Endothelial cell of umbilical vein (primary cell): Measurements from ENCODE around the gene GP9. TPM values are rescaled to one million over a fixed set of nuclear protein-coding genes. Genes with fewer than 3 reads are reported as not detected.

Source experiments
- BruUV-seq: library from RNA; stranded (reverse); fragments of 400-500 nt; replicated peaks from 2 replicates; lab custom pipeline; 2021; lab: Mats Ljungman, UMichigan
- CTCF ChIA-PET: fragments of 300-600, 350-600 bp; sonication (Branson Sonifier 250); formaldehyde crosslinking; loops from one replicate; lab custom pipeline; 2021; ENCODE audit warnings: antibody characterized with exemption, inconsistent platforms; lab: Charles Lee
- POLR2A ChIA-PET: fragments of 300-600, 350-600 bp; sonication (Branson Sonifier 250); formaldehyde crosslinking; loops from one replicate; lab custom pipeline; 2021; ENCODE audit warnings: antibody characterized with exemption, inconsistent platforms; lab: Charles Lee
- DNase-seq: peaks from one replicate; pipeline ENCODE4 v3.0.0-alpha.2; 2011; ENCODE audit warnings: low read depth, low spot score
- FAIRE-seq: peaks from 2 replicates; lab custom pipeline; 2011; peaks lifted over from hg19 to GRCh38; lab: Jason Lieb, UNC
- H2AFZ ChIP-seq: 2 replicates; pipeline ENCODE4 v1.6.0; 2012; ENCODE audit warnings: low read depth, low read length, control low read depth, inconsistent platforms
- H3K27ac ChIP-seq: 2 replicates; pipeline ENCODE4 v1.5.1; 2011; ENCODE audit warnings: low read depth, mild to moderate bottlenecking, control low read depth, low read length, moderate library complexity; ENCODE audit not compliant: insufficient read depth
- H3K27me3 ChIP-seq, 2 experiments: 2 replicates each; pipeline versions ENCODE4 v1.6.0 to v1.6.1; 2011; ENCODE audit warnings: low read length in 2 of 2, mixed read lengths in 1 of 2; ENCODE audit not compliant: control insufficient read depth in 2 of 2, insufficient read depth in 2 of 2
- H3K36me3 ChIP-seq, 2 experiments: 2 replicates in 1 of 2; 3 replicates in 1 of 2; pipeline ENCODE4 v1.5.1; 2011; ENCODE audit warnings: low read length in 2 of 2, mild to moderate bottlenecking in 1 of 2, moderate library complexity in 1 of 2; ENCODE audit not compliant: control insufficient read depth in 2 of 2, insufficient read depth in 2 of 2; ENCODE audit errors: extremely low read depth in 1 of 2
- H3K4me1 ChIP-seq: 3 replicates; pipeline ENCODE4 v1.5.1; 2011; ENCODE audit warnings: mild to moderate bottlenecking, low read length; ENCODE audit not compliant: control insufficient read depth, insufficient read depth; ENCODE audit errors: extremely low read depth
- H3K4me2 ChIP-seq: 2 replicates; pipeline ENCODE4 v1.6.1; 2011; ENCODE audit warnings: low read length, control low read depth, mixed read lengths; ENCODE audit not compliant: insufficient read depth
- H3K4me3 ChIP-seq, 3 experiments: fragments of 200-600 bp in 1 of 3; sonication (generic), shearing (Covaris generic) in 1 of 3; replicated peaks in 1 of 3; 2 replicates each; pipeline ENCODE4 v1.5.1; 2011 to 2016; ENCODE audit warnings: control low read depth in 3 of 3, low read length in 3 of 3, mild to moderate bottlenecking in 2 of 3, inconsistent platforms in 1 of 3, low read depth in 1 of 3, moderate library complexity in 1 of 3; ENCODE audit not compliant: insufficient read depth in 1 of 3
- H3K79me2 ChIP-seq: 2 replicates; pipeline ENCODE4 v1.6.0; 2012; ENCODE audit warnings: low read length, inconsistent platforms; ENCODE audit not compliant: control insufficient read depth, insufficient read depth
- H3K9ac ChIP-seq: replicated peaks from 2 replicates; pipeline ENCODE3; 2011; ENCODE audit warnings: low read length, control low read depth; ENCODE audit not compliant: insufficient read depth; ENCODE audit errors: extremely low read depth
- H3K9me1 ChIP-seq: replicated peaks from 3 replicates; pipeline ENCODE4 v1.6.0; 2011; ENCODE audit warnings: mild to moderate bottlenecking, low read length; ENCODE audit not compliant: control insufficient read depth, insufficient read depth; ENCODE audit errors: extremely low read depth
- H3K9me3 ChIP-seq: replicated peaks from 2 replicates; pipeline ENCODE4 v1.5.1; 2012; ENCODE audit warnings: low read length, inconsistent platforms; ENCODE audit not compliant: control insufficient read depth, insufficient read depth
- H4K20me1 ChIP-seq: replicated peaks from 2 replicates; pipeline ENCODE3; 2011; ENCODE audit warnings: mild to moderate bottlenecking, low read length; ENCODE audit not compliant: control insufficient read depth, insufficient read depth; ENCODE audit errors: extremely low read depth
- EZH2 ChIP-seq: IDR thresholded peaks from 2 replicates; pipeline ENCODE4 v1.6.1; 2012; ENCODE audit warnings: borderline replicate concordance, low read depth, mild to moderate bottlenecking, moderate library complexity, low read length, inconsistent platforms; ENCODE audit not compliant: severe bottlenecking
- FOS ChIP-seq: IDR thresholded peaks from 2 replicates; pipeline ENCODE4 v1.6.1; 2011; ENCODE audit warnings: mild to moderate bottlenecking, low read length, moderate library complexity, borderline replicate concordance; ENCODE audit not compliant: insufficient read depth
- GATA2 ChIP-seq: IDR thresholded peaks from 2 replicates; pipeline ENCODE4 v1.7.0; 2011; ENCODE audit warnings: low read depth, mild to moderate bottlenecking, moderate library complexity, mixed read lengths, low read length; ENCODE audit not compliant: insufficient read length, insufficient read depth
- JUN ChIP-seq: IDR thresholded peaks from 2 replicates; pipeline ENCODE4 v1.6.1; 2011; ENCODE audit warnings: borderline replicate concordance, low read depth; ENCODE audit not compliant: insufficient read length, insufficient read depth
- MYC ChIP-seq: IDR thresholded peaks from one replicate; pipeline ENCODE4 v1.6.1; 2011; ENCODE audit warnings: mild to moderate bottlenecking, low read depth, low read length
- POLR2A ChIP-seq: IDR thresholded peaks from 2 replicates; pipeline ENCODE4 v1.6.1; 2012; ENCODE audit warnings: low read depth, mild to moderate bottlenecking, control low read depth, low read length
- POLR2AphosphoS5 ChIP-seq: IDR thresholded peaks from 2 replicates; pipeline ENCODE4 v1.6.1; 2012; ENCODE audit warnings: low read depth, mild to moderate bottlenecking, control low read depth, low read length, moderate library complexity; ENCODE audit not compliant: insufficient read depth
- dilution Hi-C: fragments of 300-500 bp; cut with MboI; formaldehyde crosslinking; loops from one replicate; pipeline ENCODE4 v1.15.0; 2019; ENCODE audit warnings: low sequenced_read_pairs; ENCODE audit not compliant: extremely low pct_ligation_motif_present
- intact Hi-C: fragments of 100-400 bp; cut with micrococcal nuclease; formaldehyde crosslinking; loops from one replicate; pipeline ENCODE4 v1.10.0; 2022
- polyA plus RNA-seq, 4 experiments: library from polyadenylated mRNA; depleted of rRNA in 3 of 4; stranded (reverse) in 3 of 4; unstranded in 1 of 4; fragments of >200 nt; gene quantifications; 2 replicates each; pipeline versions ENCODE4 v1.2.1 to v1.2.3, GENCODE V29; 2011 to 2012; ENCODE audit warnings: missing spikeins in 1 of 4
- total RNA-seq: library from RNA; stranded (reverse); gene quantifications from 2 replicates; pipeline ENCODE4 v1.2.3, GENCODE V29; 2021
- TF ChIP-seq, protein P1 (sequence below), 2 donors: IDR thresholded peaks; 1 replicate in 1 of 2; 2 replicates in 1 of 2; pipeline ENCODE4 v1.5.1; 2011; ENCODE audit warnings: low read length in 2 of 2, mild to moderate bottlenecking in 2 of 2, moderate library complexity in 2 of 2, control low read depth in 1 of 2, inconsistent platforms in 1 of 2, low read depth in 1 of 2; ENCODE audit not compliant: insufficient read depth in 1 of 2; ENCODE audit errors: extremely low read depth in 1 of 2
- TF ChIP-seq, protein P2 (sequence below): IDR thresholded peaks from 2 replicates; pipeline ENCODE4 v1.6.1; 2011; ENCODE audit not compliant: insufficient read depth, insufficient read length

Gene GP9
- total and polyA plus RNA-seq, 2 donors (not counting 3 experiments of a cell fraction or from before 2014, with no cell fraction given) = not detected

DNA sequence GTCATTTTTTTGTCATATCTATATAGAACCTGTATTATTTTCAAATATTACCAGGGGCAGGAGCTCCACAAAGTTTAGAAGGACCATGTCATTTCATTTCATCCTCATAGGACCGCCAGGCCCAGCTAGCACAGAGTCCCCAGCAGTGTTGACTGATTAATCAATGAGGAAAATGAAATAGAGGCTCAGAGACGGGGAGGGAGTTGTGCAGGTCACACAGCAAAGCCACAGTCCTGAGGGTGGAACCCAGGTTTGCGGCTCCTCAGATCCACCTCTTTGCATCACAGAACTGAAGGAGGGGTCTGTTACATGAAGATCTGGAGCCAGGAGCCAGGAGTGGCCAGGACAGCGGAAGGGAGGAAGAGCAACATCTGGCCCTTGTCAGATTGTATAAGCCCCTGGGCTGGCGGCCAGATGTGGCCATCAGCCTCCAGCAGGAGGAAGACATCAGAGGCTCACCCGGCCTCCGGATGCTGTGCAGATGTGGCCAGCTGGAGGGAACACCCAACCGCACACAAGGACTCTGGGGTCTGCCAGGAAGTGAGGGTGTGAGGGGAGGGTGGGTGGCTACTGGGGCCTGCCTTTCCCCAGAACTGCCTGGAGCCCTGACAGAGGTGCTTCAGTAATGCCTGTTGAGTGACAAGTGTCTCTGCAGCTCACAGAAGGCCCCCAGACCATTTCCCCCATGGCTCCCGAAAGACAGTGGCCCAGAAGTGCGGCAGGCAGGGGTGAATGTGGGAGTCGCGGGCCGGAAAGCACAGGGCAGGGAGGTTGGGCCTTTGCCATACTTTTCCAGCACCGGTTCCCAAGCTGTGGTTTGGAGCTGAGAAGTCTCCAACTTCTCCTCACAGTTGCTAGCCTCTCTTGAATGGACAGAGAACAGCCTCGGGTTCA lies 38.2 kb upstream of the GP9 start:
- H3K4me1 ChIP-seq = peaks cover 11% of the 10 kb centered on the region
- BruUV-seq = no TSS peak
- H3K4me3 ChIP-seq = no peak overlapping the region
- H3K27me3 ChIP-seq = no peaks in the 10 kb centered on the region
- no peak for TF ChIP-seq FOS
- no peak for TF ChIP-seq POLR2A
- no peak for TF ChIP-seq POLR2AphosphoS5
- TF ChIP-seq, protein P1, sequence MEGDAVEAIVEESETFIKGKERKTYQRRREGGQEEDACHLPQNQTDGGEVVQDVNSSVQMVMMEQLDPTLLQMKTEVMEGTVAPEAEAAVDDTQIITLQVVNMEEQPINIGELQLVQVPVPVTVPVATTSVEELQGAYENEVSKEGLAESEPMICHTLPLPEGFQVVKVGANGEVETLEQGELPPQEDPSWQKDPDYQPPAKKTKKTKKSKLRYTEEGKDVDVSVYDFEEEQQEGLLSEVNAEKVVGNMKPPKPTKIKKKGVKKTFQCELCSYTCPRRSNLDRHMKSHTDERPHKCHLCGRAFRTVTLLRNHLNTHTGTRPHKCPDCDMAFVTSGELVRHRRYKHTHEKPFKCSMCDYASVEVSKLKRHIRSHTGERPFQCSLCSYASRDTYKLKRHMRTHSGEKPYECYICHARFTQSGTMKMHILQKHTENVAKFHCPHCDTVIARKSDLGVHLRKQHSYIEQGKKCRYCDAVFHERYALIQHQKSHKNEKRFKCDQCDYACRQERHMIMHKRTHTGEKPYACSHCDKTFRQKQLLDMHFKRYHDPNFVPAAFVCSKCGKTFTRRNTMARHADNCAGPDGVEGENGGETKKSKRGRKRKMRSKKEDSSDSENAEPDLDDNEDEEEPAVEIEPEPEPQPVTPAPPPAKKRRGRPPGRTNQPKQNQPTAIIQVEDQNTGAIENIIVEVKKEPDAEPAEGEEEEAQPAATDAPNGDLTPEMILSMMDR (IDR thresholded peaks at IDR 0.05; ENCODE audit: extremely low read depth in 1 of 2, insufficient read depth in 1 of 2, low read depth in 1 of 2, low read length in 2 of 2) = no peak
- no peak for TF ChIP-seq EZH2
- no peak for TF ChIP-seq MYC
- TF ChIP-seq JUN = no peak
- TF ChIP-seq, protein P2, sequence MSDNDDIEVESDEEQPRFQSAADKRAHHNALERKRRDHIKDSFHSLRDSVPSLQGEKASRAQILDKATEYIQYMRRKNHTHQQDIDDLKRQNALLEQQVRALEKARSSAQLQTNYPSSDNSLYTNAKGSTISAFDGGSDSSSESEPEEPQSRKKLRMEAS = no peak
- no peak for TF ChIP-seq GATA2
- CTCF ChIA-PET = interaction anchor here (0.7 to 5.0 kb wide), 8 partner anchors 9 to 139 kb away, joined by 3 to 34 read pairs (median 4); partner anchors contain the start of gene CFAP92
- no peaks in the 10 kb centered on the region for H3K9me3 ChIP-seq
- DNase-seq (no peak), FAIRE-seq (no peak)
- POLR2A ChIA-PET = no interaction called here
- no peaks in the 10 kb centered on the region for H3K9me1 ChIP-seq
- H4K20me1 ChIP-seq = no peaks in the 10 kb centered on the region
- intact Hi-C loops = no loop called here
- H3K9ac ChIP-seq = no peak overlapping the region
- H3K36me3 ChIP-seq = no peaks in the 10 kb centered on the region
- H3K27ac ChIP-seq = no peak overlapping the region
- H2AFZ ChIP-seq = no peak overlapping the region
- no peak overlapping the region for H3K4me2 ChIP-seq
- no peaks in the 10 kb centered on the region for H3K79me2 ChIP-seq
- dilution Hi-C loops = no loop called here
